ENCODE measurements around the gene STX1B.

- TF ChIP-seq CTCF (IDR thresholded peaks at IDR 0.05; ENCODE audit: control extremely low read depth in 1 of 3, insufficient read depth in 1 of 3, low read depth in 1 of 3, low read length in 3 of 3) (no peak), POLR2A (IDR thresholded peaks at IDR 0.05; ENCODE audit: control extremely low read depth in 1 of 2, low read depth in 2 of 2, low read length in 2 of 2) (no peak), EZH2 (IDR thresholded peaks at IDR 0.05; ENCODE audit: low read depth, low read length, severe bottlenecking) (no peak), CEBPB (IDR thresholded peaks at IDR 0.05; ENCODE audit: low read depth, low read length) (no peak)
Observed at GRCh38 chr16:30965436-30965835, 45.0 kb downstream of the STX1B start.
